ENCODE data around the gene CCDC141.
A peak's percentile ranks its signal among the peaks of the same experiment; 100 is the strongest.
"Not testable (repeated sequence)": the region's sequence is repeated elsewhere in the genome, so short reads cannot be mapped to it uniquely, and the experiment has no call there.

The CCDC141 gene

DNA sequence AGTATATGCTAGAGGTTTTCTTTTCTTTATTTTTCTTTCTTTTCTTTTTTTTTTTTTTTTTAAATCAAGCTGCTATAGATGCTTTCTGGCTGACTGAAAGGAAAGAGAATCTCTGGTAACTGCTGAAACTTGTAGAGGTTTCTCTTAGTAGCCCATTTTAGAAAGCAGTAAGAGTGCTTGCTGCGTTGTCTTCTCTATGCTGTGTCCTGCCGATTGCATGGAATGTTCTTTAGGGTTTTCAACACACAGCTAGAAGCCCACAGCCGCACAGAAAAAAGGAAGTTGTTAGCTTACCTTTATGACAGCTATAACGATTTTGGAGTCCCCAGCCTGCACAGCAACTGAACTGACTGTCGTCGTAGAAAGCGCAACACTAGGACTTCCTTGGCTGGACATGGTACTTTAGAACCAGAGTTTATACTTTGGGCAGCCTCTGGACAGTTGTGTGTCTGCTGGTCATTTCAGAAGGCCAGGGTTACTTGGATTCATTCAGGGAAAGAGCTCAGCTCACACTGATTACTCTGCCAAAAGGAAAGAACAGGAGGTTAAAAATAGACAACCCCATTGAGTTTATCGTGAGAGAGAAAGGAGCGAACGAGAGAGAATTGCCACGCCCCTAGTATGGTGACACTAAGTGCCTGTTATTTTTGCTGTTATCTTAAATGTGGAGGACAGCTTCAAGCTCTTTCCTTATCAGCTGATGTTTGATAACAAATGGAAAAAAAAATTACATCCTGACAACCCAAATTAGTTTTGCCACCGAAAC lies at the start of gene CCDC141:
CCDC141 (minus strand) TSS at position 592 of the 766 bp plus-strand sequence; CDS start at position 396, 196 bp downstream.
- DNase-seq = no peak

- no peak for DNase-seq
Observed at GRCh38 chr2:179098080-179098689, 48.2 kb upstream of the CCDC141 start.

GRCh38 chr2:179097131-179097530 lies 47.2 kb upstream of the CCDC141 start:
- DNase-seq = no peak

DNA sequence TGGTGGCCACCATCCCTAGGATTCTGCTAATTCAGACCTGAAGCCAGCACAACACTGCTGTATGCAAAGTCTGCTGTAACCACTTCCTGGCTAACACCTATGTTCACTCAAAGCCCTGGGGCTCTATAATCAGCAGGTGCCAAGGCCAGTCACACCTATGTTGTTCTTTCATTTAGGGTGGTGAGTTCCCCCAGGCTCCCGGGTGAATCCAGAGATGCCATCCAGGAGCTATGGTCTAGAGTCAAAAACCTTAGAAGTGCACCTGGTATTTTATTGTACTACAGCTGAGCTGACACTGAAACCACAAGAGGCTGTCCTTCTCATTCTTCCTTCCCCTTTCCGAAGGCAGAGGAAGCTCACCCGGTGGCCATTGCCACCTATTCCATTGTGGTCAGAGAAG lies 46.2 kb upstream of the CCDC141 start:
- peak; percentile 73 for DNase-seq

DNA sequence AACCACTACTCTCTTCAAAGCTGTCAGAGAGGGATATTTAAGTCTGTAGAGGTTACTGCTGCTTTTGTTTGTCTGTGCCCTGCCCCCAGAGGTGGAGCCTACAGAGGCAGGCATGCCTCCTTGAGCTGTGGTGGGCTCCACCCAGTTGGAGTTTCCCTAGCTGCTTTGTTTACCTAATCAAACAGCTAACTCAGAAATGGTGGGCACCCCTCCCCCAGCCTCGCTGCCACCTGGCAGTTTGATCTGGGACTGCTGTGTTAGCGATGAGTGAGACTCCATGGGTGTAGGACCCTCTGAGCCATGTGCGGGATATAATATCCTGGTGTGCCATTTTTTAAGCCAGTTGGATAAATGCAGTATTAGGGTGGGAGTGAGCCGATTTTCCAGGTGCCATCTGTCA lies 43.0 kb upstream of the CCDC141 start:
- not testable (repeated sequence) for DNase-seq

GRCh38 chr2:179082697-179083096 lies 32.8 kb upstream of the CCDC141 start:
- DNase-seq = no peak

- DNase-seq = no peak
Observed at GRCh38 chr2:179081954-179082353, 32.0 kb upstream of the CCDC141 start.

GRCh38 chr2:179072527-179072926 lies 22.6 kb upstream of the CCDC141 start:
- DNase-seq = no peak

DNA sequence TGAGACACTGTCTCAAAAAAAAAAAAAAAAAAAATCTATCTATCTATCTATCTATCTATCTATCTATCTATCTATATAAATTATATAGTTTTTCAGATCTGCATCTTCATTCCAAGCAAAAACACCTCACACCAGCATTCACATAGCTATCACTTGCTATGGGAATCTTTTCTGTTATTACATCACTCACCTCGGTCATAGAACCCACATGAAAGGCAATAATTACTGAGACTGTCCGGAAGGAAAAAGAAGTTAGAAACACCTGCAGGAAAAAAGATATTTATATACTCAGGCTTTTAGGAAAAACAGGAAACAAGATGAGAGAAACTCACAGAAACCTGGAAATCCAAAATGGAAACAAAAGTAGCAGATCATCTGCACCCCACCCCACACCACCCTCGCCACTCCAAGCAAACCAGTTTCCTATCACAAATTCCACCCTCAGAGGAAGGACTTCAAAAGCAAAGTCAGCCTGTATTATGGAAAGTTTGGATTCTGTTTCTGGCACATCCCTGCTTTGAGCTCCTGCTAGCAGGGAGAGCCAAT lies 21.9 kb upstream of the CCDC141 start:
- DNase-seq = no peak

DNA sequence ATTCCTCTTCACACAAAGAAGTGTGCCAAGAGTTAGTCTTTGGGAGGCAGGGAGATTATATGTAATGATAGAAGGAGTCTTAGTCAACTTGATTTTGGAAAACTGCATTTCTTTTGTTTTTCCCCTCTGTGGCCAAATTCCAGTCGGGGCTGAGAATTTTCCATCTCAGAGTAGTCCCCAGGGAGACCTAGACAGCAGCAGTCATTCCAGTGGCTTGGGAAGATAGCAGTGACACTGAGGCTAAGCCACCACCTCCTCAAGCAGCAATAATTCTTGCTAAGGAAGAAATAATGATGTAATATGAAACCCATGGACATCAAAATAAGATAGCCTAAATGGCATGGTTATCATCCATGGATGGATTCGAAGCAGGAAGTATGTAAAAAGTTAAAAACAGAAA lies 21.0 kb upstream of the CCDC141 start:
- no peak for DNase-seq

DNA sequence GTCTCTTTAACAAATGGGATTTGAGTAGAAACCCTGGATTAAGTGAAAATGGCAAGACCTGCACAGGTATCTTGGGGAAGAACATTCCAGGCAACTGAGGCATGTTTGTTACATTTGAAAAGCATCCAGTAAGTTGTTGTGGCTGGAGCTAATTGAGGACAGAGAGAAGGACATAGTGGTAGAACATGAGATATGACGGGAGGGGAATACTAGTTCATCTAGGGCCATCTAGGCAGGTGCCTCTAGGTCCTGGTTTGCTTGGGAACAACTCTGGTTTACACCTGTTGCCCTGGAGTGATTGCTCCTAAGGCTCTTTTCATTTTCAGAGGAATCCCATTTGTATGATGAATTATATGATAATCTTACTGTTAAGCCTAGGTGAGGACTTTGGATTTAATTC lies 19.7 kb upstream of the CCDC141 start:
- no peak for DNase-seq

DNA sequence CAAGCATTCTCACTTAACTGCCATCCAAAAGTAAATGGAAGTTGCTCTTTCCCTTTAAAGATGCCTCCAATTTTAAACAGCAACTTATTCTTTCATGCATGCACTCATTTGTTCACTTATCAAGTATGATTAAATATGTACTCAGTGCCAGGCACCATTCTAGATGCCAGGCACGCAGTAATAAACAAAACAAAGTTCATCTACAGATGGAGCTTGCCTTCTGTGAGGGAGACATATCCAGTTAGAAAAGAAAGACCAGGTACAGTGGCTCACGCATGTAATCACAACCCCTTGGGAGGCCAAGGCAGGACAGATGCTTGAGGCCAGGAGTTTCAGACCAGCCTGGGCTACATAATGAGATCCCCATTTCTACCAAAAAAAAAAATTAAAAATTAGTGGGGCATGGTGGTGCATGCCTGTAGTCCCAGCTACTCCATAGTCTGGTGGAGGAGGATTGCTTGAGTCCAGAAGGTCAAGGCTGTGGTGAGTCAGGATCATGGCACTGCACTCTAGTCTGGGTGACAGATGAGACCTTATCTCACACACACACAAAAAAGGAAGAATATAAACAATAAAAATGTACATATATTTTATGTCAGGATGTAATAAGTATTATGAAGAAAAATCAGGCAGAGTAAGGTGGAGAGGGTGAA lies 19.2 kb upstream of the CCDC141 start:
- no peak for DNase-seq

DNA sequence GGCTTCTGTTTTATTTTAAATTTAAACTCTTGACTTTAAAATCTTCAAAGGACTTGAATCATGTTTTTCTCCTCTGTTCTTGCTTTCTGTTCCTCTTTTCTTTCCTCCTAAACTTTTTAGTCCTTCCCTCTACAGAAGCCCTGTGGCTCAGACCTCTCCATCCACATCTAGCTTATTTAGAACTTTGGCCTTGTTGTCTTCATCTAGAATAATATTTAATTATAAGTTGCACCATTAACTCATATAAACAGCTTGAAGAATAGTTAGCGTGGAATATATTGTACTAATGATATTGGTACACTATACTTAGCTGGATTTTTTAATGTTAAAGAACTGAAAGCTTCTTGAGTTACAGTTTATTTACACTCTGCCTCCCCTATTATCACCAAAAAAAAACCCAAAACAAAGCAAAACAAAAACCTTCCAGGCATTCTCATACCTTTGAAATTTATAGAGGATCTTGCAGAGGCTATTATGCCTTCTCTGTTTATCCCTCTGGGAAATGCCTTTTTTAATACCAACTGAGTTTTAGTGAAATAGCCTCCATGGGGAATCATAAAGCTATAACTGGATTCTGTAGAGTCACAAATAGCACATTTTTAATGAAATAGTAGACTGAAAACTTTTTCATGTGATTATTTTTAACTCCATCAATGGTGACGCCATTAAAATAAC lies 9.2 kb upstream of the CCDC141 start:
- no peak for DNase-seq

- no peak for DNase-seq
Observed at GRCh38 chr2:179057737-179058136, 7.8 kb upstream of the CCDC141 start.

- not testable (repeated sequence) for DNase-seq
Observed at GRCh38 chr2:179053568-179053967, 3.6 kb upstream of the CCDC141 start.

DNA sequence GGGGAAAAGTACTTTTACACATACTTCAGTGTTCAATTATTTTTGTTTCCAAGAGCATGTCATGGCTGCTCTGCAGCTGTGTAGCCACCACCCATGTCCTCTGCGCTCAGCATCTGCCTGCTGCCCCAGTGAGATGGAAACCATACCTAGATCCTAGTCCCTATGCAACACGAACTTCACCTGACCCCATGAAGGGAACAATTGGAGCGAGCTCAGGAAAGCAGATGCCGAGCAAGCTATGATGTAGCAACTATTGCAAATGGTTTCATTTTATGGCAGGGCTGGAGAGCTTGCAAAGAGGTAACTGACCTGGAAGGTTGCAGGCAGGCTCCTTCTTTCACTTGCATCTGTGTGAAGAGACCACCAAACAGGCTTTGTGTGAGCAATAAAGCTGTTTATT lies 1.3 kb upstream of the CCDC141 start:
- no peak for DNase-seq

GRCh38 chr2:179050755-179051154 lies 818 bp upstream of the CCDC141 start:
- no peak for DNase-seq

DNA sequence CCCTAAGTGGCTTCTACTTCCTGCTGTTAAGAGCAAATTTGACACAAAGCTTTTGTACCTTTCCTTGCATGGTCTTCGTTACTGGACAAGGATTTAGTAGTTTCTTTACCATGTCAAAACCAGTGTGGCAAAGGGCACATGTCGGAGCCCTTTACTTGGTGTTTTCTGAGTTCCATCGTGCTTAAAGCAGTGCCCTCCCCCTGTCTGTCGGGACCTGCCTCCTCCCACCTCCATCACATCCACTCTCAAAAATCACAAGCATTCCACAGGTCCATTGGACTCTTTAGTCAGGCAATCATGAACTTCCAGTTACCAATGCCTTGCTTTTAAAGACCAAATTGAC lies 763 bp downstream of the CCDC141 start:
- DNase-seq = no peak

- DNase-seq = no peak
Observed at GRCh38 chr2:179048099-179048498, 1.8 kb downstream of the CCDC141 start.

GRCh38 chr2:179045602-179046001 lies 4.3 kb downstream of the CCDC141 start:
- DNase-seq = not testable (repeated sequence)

- DNase-seq = no peak
Observed at GRCh38 chr2:179044500-179044899, 5.4 kb downstream of the CCDC141 start.

- no peak for DNase-seq
Observed at GRCh38 chr2:179037807-179038206, 12.1 kb downstream of the CCDC141 start.

GRCh38 chr2:179036353-179036905 lies 13.5 kb downstream of the CCDC141 start:
- DNase-seq = no peak

All from NCI-H345 (cell line).